NOMO-1 treated with dmso at 0.1 percent for 144 hours (cell line): ENCODE data around the gene DNAJB8.

Experiments used
- DNase-seq: peaks from one replicate; lab custom pipeline; 2025; ENCODE audit not compliant: unreplicated experiment; lab: John Stamatoyannopoulos, UW

The DNAJB8 gene

GRCh38 chr3:128468791-128469527, 2.3 kb upstream of the DNAJB8 start:
- DNase-seq = peak; percentile 21

DNA sequence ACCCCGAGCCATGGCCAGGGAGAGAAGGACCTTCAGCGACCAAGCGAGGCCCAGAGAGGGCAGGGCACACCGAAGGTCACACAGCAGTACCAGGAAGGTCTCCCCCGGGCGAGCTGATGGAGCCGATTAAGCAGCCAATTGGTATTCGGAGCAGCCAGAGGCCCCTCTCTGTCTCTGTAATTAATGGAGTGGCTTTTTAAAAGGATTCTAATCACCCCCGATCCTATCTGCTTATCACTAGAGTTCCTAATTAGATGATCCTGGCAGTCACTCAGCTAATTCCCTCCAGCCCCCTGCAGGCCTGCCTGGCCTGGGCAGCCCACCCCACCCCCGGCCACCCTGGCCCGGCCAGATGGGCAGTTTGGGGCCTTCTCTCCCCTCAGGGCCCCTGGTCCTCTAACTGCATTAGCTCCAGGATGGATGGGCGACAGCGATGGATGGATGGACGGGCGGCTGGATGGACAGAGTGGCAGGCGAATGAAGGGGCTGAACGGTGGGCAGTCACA, 1.6 kb upstream of the DNAJB8 start:
- DNase-seq = no peak

DNA sequence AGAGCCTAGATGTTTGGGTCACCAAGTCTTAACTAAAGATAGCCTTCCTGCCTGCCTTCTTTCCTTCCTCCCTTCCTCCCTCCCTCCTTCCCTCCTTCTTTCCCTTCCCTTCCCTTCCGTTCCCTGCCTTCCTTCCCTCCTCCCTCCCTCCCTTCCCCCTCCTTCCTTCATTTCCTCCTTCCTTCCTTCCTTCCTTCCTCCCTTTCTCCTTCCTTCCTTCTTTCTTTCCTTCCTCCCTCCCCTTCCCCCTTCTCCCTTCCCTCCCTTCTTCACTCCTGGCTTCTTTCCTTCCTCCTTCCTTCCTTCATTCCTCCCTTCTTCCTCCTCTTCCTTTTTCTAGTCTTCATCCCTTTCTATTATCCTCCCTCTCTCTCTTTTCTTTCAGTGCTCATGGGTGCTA, 2.0 kb downstream of the DNAJB8 start:
- no peak for DNase-seq

- DNase-seq = no peak
These were observed 2.5 kb downstream of the DNAJB8 start for GRCh38 chr3:128464188-128464587.

DNA sequence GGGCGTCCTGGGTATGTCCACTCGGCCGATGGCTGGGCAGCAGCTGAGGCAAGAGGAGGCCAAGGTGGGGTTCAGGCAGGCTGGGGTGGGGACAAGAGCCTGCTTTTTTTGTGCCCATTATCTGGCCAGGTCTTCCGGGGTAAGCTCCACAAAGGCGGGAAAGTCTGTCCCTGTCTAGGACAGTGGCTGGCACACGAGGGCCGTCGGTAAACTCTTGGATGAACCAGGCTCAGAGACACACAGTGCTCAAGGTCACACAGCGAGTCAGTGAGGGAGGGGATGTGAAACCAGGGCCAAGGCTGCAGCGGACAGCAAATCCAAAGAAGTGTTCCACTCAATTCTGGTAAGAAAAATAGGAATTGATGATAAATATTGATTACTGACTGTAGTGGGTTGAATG, 2.9 kb downstream of the DNAJB8 start:
- DNase-seq = no peak

- no peak for DNase-seq
These were observed 3.3 kb downstream of the DNAJB8 start for GRCh38 chr3:128463354-128463753.

DNA sequence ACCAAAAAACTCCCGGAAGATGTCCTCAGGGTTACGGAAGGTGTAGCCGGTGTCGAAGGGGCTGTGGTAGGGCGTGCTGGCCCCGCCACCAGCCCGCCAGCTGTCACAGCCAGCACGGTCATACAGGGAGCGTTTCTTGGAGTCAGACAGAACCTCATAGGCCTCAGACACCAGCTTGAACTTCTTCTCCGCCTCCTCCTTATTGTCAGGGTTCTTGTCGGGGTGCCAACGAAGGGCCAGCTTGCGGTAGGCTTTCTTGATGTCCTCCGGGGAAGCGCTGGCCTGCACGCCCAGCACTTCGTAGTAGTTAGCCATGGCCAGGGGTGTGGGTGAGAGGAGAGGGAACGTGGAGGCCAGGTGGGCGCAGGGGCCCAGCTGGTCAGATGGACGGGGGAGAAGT, 3.8 kb downstream of the DNAJB8 start:
- no peak for DNase-seq

- DNase-seq = no peak
These were observed 4.3 kb downstream of the DNAJB8 start for GRCh38 chr3:128462341-128462910.

DNA sequence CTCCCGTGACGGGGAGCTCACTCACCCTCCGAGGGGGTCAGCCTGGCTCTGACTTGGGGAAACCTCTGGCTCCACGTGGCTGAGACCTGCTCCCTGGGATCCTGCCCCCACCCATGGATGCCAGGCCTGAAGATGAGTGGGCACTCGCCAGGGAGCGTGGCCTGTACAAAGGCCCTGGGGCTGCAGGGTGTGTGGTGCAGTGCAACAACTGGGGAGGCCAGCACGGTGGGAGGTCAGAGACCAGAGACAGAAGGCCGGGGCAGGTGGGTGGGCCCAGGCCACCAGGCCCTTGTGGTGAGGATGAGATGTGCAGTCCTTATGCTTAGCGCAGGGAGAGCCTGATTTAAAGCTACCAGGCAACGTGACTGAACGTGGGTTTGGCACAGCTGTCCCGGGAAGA, 5.0 kb downstream of the DNAJB8 start:
- no peak for DNase-seq

- DNase-seq = no peak
These were observed 7.2 kb downstream of the DNAJB8 start for GRCh38 chr3:128459461-128459820.

DNA sequence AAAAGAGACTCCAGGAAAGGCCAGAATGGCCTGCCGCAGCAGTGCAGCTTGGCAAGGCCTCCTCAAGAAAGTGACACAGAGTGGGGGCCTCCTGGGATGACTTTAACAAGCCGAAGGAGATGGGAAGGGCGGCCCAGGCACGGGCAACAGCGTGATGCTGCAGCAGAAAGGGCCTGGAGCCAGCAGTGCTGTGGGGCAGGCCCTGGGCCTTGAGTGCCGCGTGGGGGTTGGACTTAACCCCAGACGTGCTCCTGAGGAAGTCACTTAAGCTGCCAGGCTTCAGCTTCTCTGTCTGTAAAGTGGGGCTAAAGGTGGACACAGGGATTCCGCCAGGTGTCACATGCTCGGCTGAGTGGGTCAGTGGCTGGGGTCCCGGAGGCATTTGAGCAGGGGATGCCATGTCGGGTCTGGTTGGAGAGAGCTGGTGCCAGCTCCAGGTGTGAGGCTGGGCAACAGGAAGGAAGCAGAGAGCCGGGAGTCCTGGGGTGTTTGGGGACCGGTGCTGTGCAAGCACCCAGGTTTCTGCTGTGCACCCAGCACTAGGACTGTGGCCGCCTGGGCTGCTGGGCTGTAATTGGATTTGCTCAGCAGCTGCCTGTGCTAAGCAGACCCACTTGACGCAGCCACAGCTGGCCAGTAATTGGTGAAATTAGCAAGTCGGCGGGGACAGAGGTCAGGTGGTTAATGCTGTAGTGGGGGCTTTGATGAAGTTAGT, 7.8 kb downstream of the DNAJB8 start:
- no peak for DNase-seq

DNA sequence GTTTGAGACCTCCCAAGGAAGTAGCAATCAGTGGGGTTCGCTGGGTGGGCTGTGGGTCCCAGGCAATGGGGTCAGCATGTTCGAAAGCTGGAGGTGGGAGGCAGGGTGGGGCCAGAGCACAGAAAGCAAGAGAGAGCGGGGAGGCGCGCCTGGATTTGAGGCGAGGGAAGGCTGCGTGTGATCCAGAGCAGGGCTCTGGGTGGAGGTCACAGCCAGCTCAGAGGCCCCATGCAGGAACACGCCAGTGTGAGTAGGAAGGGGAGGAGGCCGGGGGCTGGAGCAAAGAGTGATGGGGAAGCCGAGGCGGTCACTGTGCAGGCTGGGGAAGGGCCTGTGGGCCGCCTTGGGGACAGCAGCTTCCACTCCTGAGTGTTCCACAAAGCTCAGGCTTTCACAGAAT, 8.8 kb downstream of the DNAJB8 start:
- no peak for DNase-seq

DNA sequence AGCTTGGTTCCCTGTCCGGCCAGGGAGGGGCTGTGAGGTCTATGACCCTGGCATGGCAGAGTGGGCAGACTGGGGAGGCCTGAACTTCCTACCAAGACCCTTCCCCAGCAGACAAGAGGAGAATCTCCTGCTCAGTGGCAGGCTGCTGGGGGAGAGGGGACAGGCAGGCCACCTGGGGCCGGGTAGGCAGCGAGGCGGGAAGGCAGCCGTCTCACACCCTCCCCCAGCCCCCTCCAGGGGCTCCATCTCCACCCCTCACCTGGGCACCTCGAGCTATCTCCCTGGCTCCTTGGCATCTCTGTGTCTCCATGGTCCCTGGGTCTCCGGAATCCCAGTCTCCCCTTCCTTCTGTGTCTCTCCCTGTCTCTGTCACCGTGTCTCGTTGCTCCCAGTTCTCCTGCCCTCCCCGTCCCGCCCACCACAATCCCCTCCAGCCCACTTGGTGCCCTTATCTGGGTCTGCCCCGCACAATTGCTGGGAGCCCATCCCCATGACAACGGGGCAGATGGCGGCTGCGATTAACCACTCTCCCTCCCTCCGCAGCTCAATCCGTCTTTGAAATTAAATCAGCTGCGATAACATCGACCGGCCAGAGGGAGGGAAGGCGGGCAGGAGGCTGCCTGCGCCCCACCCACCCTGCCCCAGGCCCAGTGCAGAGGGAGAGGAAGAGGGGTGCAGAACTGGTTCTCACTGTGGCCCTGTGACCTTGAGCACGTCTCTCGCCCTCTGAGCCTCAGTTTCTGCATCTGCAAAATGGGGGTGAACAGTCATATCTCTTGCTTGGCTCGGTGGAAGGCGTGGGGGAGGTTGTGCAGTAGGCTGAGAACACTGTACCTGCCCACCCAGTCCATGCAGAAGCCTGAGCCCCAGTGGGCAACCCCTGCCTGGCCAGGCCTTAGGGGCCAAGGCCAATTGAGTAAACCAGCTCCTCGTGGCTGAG, 9.6 kb downstream of the DNAJB8 start:
- DNase-seq = no peak

DNA sequence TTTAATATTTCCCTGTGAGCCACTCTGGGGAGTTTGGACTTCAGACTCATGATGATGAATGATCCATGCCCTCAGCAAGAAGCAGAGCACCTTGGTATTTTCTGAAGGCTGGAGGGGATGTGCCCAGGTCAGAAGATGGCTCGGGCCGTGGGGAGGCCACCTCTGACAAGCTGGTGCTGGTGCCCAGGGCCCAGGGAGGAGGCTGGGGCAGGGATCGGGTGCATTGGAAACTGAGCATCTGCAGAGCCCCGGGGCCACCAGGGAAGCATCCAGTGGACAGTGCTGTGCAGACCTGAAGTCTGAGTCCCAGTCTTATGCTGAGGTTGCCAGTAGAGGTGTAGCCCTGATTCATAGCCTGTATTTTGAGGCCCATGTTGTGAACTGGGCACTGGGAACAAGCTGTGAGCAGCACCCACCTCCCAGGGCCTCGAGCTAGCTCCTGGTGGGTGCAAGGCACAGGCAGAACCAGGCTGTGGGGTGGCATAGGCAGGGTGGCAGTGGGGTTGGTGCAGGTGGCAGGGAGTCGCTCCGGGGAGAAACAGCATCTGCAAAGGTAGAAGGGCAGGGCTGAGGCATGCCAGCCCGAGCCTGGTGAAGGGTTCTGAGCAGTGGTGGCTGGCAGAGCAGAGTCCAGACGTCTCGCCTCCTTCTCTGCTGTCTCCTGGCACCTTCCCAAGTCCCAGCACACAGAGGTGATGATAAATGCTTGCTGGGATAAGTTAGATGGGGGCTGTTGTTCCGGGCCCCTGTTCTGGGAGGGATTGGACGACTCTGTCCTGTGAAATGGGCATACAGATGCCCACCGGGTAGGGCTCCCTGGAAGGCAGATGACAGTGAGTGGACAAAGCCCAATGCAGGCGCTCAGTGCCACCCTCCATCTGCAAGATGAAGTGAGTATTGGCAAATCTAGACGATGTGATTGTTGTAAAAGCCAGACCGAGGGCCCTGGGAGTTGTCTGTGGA, 10.6 kb downstream of the DNAJB8 start:
- DNase-seq = no peak

- no peak for DNase-seq
These were observed 11.6 kb downstream of the DNAJB8 start for GRCh38 chr3:128455116-128455515.

- DNase-seq = no peak
These were observed 12.4 kb downstream of the DNAJB8 start for GRCh38 chr3:128454310-128454618.

- no peak for DNase-seq
These were observed 13.0 kb downstream of the DNAJB8 start for GRCh38 chr3:128453501-128454309.

- no peak for DNase-seq
These were observed 13.9 kb downstream of the DNAJB8 start for GRCh38 chr3:128452678-128453275.

DNA sequence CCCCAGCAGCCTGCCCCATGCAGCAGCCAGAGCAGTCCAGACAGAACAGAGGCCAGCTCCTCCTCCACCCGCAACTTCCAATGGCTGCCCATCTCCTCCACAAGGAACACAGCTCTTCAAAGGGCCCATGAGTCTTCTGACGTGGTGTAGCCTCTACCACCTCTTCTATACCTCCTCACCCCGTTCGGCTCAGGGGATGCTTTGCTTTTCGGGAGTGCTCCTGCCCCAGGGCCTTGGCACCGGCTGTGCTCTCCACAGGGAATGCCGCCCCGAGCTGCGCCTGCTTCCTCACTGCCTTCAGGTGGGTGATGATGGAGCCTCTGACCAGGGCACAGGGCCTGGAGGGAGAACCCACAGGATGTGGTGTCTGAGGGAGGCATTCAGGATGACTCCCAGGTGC, 14.6 kb downstream of the DNAJB8 start:
- no peak for DNase-seq
